AG09319 (cell line): ENCODE data around the gene NOSIP.

Experiments used
- DNase-seq: peaks from one replicate; pipeline ENCODE4 v3.0.0-alpha.2; 2010; ENCODE audit warnings: low read depth; ENCODE audit errors: extremely low read depth
- TF ChIP-seq, protein P1 (sequence below): IDR thresholded peaks from 2 replicates; pipeline ENCODE4 v1.5.1; 2011; ENCODE audit warnings: low read depth, mild to moderate bottlenecking, inconsistent platforms, low read length, moderate library complexity

NOSIP gene

DNA sequence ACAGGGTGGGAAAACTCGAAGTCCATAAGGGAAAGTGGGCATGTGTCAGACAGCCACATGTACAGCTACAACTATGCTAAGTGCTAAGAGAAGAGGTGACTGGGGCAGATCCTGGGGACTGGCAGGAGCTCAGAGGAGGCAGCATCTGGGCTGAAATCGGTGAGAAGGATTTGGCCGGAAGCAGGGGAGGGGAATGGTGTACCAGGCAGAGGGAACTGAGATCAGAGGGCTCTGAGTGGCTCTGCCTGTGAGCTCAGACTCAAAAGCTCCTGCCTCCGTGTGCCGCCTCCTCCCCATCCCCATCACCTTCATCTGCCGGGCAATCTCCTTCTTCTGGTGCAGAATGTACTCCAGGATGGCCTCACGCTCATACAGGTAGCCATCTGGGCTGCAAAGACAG lies 21.8 kb downstream of the NOSIP start:
- no peak for DNase-seq
- TF ChIP-seq, protein P1, sequence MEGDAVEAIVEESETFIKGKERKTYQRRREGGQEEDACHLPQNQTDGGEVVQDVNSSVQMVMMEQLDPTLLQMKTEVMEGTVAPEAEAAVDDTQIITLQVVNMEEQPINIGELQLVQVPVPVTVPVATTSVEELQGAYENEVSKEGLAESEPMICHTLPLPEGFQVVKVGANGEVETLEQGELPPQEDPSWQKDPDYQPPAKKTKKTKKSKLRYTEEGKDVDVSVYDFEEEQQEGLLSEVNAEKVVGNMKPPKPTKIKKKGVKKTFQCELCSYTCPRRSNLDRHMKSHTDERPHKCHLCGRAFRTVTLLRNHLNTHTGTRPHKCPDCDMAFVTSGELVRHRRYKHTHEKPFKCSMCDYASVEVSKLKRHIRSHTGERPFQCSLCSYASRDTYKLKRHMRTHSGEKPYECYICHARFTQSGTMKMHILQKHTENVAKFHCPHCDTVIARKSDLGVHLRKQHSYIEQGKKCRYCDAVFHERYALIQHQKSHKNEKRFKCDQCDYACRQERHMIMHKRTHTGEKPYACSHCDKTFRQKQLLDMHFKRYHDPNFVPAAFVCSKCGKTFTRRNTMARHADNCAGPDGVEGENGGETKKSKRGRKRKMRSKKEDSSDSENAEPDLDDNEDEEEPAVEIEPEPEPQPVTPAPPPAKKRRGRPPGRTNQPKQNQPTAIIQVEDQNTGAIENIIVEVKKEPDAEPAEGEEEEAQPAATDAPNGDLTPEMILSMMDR = no peak

DNA sequence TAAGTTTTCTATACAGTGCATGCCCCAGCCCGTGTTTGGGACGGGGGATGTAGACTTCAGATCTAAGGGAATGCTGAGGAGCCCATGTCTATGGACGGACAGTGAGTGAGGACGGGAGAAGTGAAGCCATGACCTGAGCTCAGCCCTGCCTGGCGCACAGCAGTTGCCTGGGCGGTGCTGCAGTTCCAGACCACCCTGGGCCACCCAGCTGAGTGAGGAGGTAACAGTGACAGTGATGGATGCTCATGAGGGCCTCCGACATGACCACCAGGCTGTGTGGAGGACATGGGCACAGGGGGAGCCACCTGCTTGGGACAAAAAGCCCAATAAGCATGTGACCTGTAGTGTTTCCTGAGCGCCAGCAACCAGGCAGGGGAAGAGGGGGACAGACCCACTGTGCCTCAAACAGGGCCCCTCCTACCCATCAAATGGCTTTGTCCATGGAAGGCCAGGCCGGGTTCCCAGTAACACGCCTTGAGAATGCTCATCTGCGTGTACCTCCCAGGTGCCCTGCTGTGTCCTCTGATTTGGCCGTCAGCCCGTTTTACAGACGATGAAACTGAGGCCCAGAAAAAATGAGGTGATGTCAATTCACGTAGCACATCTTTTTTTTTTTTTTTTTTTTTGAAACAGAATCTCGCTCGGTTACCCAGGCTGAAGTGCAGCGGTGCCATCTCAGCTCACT lies 22.6 kb downstream of the NOSIP start:
- TF ChIP-seq, protein P1 = no peak
- DNase-seq = no peak

DNA sequence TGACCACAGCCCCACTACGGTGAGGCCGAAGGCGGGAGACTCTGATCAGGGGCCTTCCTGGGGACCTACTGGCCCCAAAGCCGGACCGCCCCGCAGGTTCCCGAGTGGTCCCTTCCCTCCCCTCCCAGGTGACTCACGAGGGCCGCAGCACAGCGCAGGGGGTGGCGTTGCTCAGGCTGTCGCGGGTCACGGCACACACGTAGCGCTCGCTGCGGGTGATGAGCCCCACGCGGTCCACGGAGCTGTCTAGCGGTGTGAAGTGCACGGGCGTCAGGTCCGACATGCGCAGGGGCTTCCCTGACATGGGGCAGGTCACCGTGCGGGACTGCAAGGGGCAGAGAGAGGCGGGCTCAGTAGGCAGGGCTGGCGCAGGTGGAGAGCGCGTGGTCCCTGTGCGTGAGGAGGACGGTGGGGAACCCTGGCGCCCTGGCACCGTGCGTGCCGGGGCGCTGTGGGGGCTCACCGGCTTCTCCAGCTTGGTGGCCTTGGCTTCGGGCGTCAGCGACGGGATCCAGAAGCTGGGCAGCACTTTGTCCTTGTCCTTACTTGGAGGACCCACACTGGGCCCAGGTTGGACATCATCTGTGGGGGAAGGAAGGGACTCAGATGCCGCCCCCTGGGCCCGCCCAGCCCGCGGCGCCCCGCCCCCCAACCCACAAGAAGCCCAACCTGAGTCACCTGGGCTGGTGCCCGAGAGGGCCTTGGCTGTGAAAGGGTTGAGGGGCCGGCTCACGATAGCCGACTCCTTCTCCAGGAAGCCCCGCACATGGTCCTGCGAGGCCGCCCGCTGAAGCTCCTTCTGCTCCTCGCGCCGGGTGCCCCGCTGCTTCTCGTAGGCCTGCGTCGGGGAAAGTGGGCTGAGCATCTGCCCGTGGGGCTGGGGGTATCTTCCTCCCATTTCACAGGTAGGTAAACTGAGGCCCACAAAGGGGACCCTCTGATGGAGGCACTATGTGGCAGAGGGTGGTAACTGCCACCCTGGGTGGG lies 23.7 kb downstream of the NOSIP start:
- DNase-seq = no peak
- TF ChIP-seq, protein P1 = no peak

DNA sequence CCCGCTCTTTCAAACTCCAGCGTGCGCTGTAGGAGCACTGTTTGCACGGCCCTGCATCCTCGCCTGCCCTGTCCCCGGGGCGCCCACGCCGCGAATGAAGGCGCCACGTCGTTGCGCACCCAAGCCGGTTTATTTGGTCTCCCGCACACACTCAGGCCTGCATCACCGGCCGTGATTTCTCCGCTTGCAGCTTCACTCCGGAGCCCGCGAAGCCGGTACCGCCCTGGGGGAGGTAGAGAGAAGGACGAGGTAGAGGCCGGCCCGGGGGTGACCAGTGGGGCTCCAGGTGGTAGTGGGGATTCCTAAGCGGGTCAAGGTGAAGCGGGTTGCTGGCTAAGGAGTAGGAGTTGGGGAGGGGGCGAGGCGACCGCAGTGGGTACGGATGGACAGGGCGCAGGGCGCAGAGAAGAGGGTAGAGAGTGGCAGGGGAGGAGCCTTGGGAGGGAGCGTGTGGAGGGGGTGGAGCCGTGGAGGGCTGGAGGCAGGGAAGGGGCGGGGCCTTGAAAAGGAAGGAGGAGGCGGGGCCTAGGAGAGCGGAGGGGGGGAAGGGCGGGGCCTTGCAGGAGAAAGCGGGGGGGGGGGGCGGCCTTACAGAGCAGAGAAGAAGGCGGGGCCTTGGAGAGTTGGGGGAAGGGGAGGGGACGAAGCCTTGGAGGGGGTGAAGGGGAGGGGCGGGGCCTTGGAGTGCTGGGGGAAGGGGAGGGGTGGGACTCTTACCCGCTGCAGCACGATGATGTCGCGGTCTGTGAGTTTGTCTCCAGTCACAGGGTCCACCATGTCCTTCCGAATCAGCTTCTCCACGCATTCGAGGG lies 24.6 kb downstream of the NOSIP start:
- DNase-seq = no peak
- TF ChIP-seq, protein P1 = no peak

DNA sequence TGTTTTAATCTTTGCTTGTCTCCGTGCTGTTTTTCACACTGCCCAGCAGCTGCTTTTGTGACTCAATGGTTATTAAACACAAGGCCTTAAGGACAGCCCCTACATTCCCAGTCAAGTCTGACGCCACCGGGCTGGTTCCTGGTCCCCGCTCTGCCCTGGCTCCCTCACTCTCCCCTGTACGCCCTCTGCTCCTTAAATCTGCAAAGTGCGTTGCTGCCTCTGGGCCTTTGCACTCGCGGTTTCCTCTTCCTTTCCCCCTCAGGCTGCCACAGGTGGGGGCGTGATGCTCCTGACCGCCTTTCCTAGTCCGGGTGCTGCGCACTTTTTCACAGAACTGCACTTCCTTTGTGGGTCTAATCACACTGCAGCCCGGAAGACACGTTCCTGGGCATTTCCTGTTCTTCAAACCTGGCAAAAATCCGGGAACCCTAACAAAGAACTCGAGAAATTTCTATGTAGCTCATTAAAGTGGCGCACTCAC lies 25.6 kb downstream of the NOSIP start:
- no peak for DNase-seq
- TF ChIP-seq, protein P1 = no peak

DNA sequence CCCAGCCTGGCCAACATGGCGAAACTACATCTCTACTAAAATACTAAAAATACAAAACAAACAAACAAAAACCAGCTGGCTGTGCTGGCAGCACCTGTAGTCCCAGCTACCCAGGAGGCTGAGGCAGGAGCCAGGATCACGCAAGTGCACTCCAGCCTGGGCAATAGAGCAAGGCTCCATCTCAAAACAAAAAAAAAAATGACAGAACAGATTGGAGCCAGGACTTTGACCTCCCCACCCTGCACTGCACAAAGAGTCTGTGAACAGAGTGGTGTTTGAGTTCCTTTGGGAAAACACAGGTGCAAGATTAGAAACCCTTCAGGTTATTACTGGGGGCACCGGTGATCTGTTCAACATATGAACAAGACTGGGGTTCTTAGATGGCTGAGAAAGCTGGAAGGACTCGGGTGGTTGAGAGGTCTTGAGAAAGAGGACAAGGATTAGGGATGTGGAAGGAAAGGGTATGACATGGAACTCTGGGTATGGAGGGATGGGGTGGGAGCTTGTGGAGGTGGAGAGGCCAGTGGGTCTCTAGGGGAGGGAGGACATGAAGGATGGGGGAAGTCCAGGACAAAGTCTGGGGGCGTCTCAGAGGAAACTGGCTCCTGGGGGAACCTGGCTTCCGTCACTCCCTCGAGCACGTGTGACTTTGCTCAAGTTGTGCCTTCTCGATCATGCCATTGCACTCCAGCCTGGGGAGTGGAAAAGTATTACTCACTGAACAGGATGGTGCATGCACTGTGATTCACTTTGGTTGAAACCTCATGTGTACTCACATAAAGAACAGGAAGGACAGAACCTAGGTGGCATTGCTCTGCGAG lies 26.7 kb downstream of the NOSIP start:
- TF ChIP-seq, protein P1 = no peak
- no peak for DNase-seq
